GM23248 (cell line): ENCODE measurements around the gene DDX10. TPM values are rescaled to one million over a fixed set of nuclear protein-coding genes. Genes with fewer than 3 reads are reported as not detected.
"Not testable (repeated sequence)": the region's sequence is repeated elsewhere in the genome, so short reads cannot be mapped to it uniquely, and the experiment has no call there.

Experiments
- DNase-seq: peaks from one replicate; pipeline ENCODE4 v3.0.0-alpha.2; 2015
- H2AFZ ChIP-seq: fragments of 200-600 bp; sonication (generic); 2 replicates; pipeline ENCODE4 v1.6.1; 2016; ENCODE audit warnings: antibody characterized with exemption
- H3F3A ChIP-seq: fragments of 200-600 bp; sonication (generic); 2 replicates; pipeline ENCODE4 v1.6.1; 2016; ENCODE audit warnings: mild to moderate bottlenecking, antibody characterized with exemption, mixed run types; ENCODE audit not compliant: insufficient read depth
- H3K27ac ChIP-seq: fragments of 200-600 bp; sonication (generic); 2 replicates; pipeline ENCODE4 v1.5.1; 2016; ENCODE audit warnings: mild to moderate bottlenecking
- H3K27me3 ChIP-seq: fragments of 200-600 bp; sonication (generic); replicated peaks from 2 replicates; pipeline ENCODE4 v1.6.1; 2016; ENCODE audit warnings: mild to moderate bottlenecking; ENCODE audit not compliant: insufficient read depth
- H3K36me3 ChIP-seq: fragments of 200-600 bp; sonication (generic); 2 replicates; pipeline ENCODE4 v1.6.1; 2016; ENCODE audit warnings: low read depth, mild to moderate bottlenecking
- H3K4me1 ChIP-seq: fragments of 200-600 bp; sonication (generic); 2 replicates; pipeline ENCODE4 v1.6.1; 2016; ENCODE audit warnings: mild to moderate bottlenecking; ENCODE audit not compliant: insufficient read depth
- H3K4me2 ChIP-seq: fragments of 200-600 bp; sonication (generic); one replicate; pipeline ENCODE4 v1.6.1; 2016; ENCODE audit warnings: mild to moderate bottlenecking; ENCODE audit not compliant: unreplicated experiment
- H3K4me3 ChIP-seq: fragments of 200-600 bp; sonication (generic); 2 replicates; pipeline ENCODE4 v1.5.1; 2016; ENCODE audit warnings: mild to moderate bottlenecking
- H3K79me2 ChIP-seq: fragments of 200-600 bp; sonication (generic); 2 replicates; pipeline ENCODE4 v1.6.1; 2016; ENCODE audit warnings: mild to moderate bottlenecking; ENCODE audit not compliant: insufficient read depth
- H3K9ac ChIP-seq: fragments of 200-600 bp; sonication (generic); 2 replicates; pipeline ENCODE4 v1.6.1; 2016; ENCODE audit warnings: mild to moderate bottlenecking
- H3K9me2 ChIP-seq: fragments of 200-600 bp; sonication (generic); 2 replicates; pipeline ENCODE4 v1.6.1; 2016; ENCODE audit warnings: mixed run types, mild to moderate bottlenecking, moderate library complexity; ENCODE audit not compliant: insufficient read depth
- H3K9me3 ChIP-seq: fragments of 200-600 bp; sonication (generic); one replicate; pipeline ENCODE4 v1.6.1; 2017; ENCODE audit warnings: low read depth
- H4K20me1 ChIP-seq: fragments of 200-600 bp; sonication (generic); 2 replicates; pipeline ENCODE4 v1.6.0; 2016; ENCODE audit not compliant: insufficient read depth
- EZH2 ChIP-seq: fragments of 200-600 bp; sonication (generic); IDR thresholded peaks from 2 replicates; pipeline ENCODE4 v1.6.1; 2018; ENCODE audit warnings: antibody characterized with exemption, mild to moderate bottlenecking; ENCODE audit not compliant: insufficient read depth, poor library complexity, severe bottlenecking
- EZH2phosphoT487 ChIP-seq: fragments of 200-600 bp; sonication (generic); IDR thresholded peaks from 2 replicates; pipeline ENCODE4 v1.6.1; 2018; ENCODE audit warnings: antibody characterized with exemption, moderate library complexity, mild to moderate bottlenecking, low read depth; ENCODE audit not compliant: insufficient read depth
- WGBS, 2 experiments: methylation state at CpG; one replicate each; pipeline ENCODE4 v1.1.6; 2015 to 2017; ENCODE audit warnings: low lambda C conversion rate in 2 of 2, low coverage in 1 of 2; ENCODE audit errors: missing lambda C conversion rate in 2 of 2; 5-methylcytosine and 5-hydroxymethylcytosine counted together
- in situ Hi-C: fragments of 300-500 bp; cut with MboI; formaldehyde crosslinking; loops from 2 replicates; pipeline ENCODE4 v1.15.0; 2020
- polyA plus RNA-seq: library from polyadenylated mRNA; unstranded; fragments of >200 nt; fragmentation: Nextera tagmentation; extraction: Ambion mirVana; gene quantifications from 2 replicates; pipeline ENCODE4 v1.2.1, GENCODE V29; 2016
- total RNA-seq: library from RNA; depleted of rRNA; stranded (reverse); fragments of >200 nt; shearing (Covaris generic); gene quantifications from 2 replicates; pipeline ENCODE4 v1.2.3, GENCODE V29; 2014

Gene DDX10
- total and polyA plus RNA-seq, 2 experiments from 2014 or later, result 23.6 to 31.2 TPM

- Histone ChIP-seq H3K79me2 (no peaks in the 10 kb centered on the region), H3K27me3 (no peaks in the 10 kb centered on the region), H4K20me1 (no peaks in the 10 kb centered on the region), H2AFZ (peak overlapping the region; percentile 36; the same call in 1 of the 2 replicates), H3K4me1 (peaks cover 9% of the 10 kb centered on the region; the same call in 1 of the 2 replicates), H3K9ac (no peak overlapping the region), H3K36me3 (no peaks in the 10 kb centered on the region), H3K9me3 (no peaks in the 10 kb centered on the region), H3K4me2 (no peak overlapping the region), H3F3A (no peaks in the 10 kb centered on the region), H3K4me3 (no peak overlapping the region), H3K9me2 (no peaks in the 10 kb centered on the region), H3K27ac (no peak overlapping the region)
- in situ Hi-C loops, result loop anchor here (25.0 kb wide), 1 partner anchor 310 kb away; no protein-coding TSS in a partner anchor
- 51 to 59% methylated on average over 3 of the region's 3 CpGs for WGBS, 2 experiments
- no peak for DNase-seq
- no peak for TF ChIP-seq EZH2
- TF ChIP-seq EZH2phosphoT487, result no peak
These were observed 17.5 kb upstream of the DDX10 start for GRCh38 chr11:108647387-108647700.

- Histone ChIP-seq H3K9ac (no peak overlapping the region), H3K4me1 (peaks cover 9% of the 10 kb centered on the region; the same call in 1 of the 2 replicates), H3K27ac (peak overlapping the region; percentile 6; the same call in 1 of the 2 replicates), H3K36me3 (no peaks in the 10 kb centered on the region), H3K9me3 (peaks cover 1% of the 10 kb centered on the region), H3K27me3 (no peaks in the 10 kb centered on the region), H3K4me3 (no peak overlapping the region), H3F3A (no peaks in the 10 kb centered on the region), H3K4me2 (no peak overlapping the region), H3K79me2 (no peaks in the 10 kb centered on the region), H3K9me2 (no peaks in the 10 kb centered on the region), H2AFZ (peak overlapping the region; percentile 36), H4K20me1 (no peaks in the 10 kb centered on the region)
- 15 to 21% methylated on average over 9 of the region's 9 CpGs for WGBS, 2 experiments
- peak; percentile 86 for DNase-seq
- in situ Hi-C loops, result loop anchor here (25.0 kb wide), 1 partner anchor 311 kb away; no protein-coding TSS in a partner anchor
- no peak for TF ChIP-seq EZH2phosphoT487
- TF ChIP-seq EZH2, result no peak
These were observed 17.0 kb upstream of the DDX10 start for GRCh38 chr11:108647701-108648527.

GRCh38 chr11:108648528-108648885 lies 16.4 kb upstream of the DDX10 start:
- no peak overlapping the region for H3K9ac ChIP-seq
- H4K20me1 ChIP-seq, result no peaks in the 10 kb centered on the region
- H3K9me2 ChIP-seq, result no peaks in the 10 kb centered on the region
- H3K4me3 ChIP-seq, result no peak overlapping the region
- peaks cover 9% of the 10 kb centered on the region; the same call in 1 of the 2 replicates for H3K4me1 ChIP-seq
- no peak overlapping the region for H3K4me2 ChIP-seq
- H3K36me3 ChIP-seq, result no peaks in the 10 kb centered on the region
- in situ Hi-C loops, result loop anchor here (25.0 kb wide), 1 partner anchor 311 kb away; no protein-coding TSS in a partner anchor
- no peaks in the 10 kb centered on the region for H3K79me2 ChIP-seq
- peaks cover 3% of the 10 kb centered on the region for H3K9me3 ChIP-seq
- H3F3A ChIP-seq, result no peaks in the 10 kb centered on the region
- H3K27me3 ChIP-seq, result no peaks in the 10 kb centered on the region
- TF ChIP-seq EZH2 (no peak), EZH2phosphoT487 (no peak)
- 89 to 95% methylated on average over 2 of the region's 2 CpGs for WGBS, 2 experiments
- no peak overlapping the region for H3K27ac ChIP-seq
- no peak for DNase-seq
- peak overlapping the region; percentile 36 for H2AFZ ChIP-seq

- H3K9ac ChIP-seq, DNase-seq, H3K9me2 ChIP-seq, H4K20me1 ChIP-seq, H3K27me3 ChIP-seq, H2AFZ ChIP-seq, H3K4me3 ChIP-seq, H3K36me3 ChIP-seq, H3K79me2 ChIP-seq, in situ Hi-C loops, H3K4me2 ChIP-seq, H3K27ac ChIP-seq, H3K9me3 ChIP-seq, H3F3A ChIP-seq, H3K4me1 ChIP-seq: not testable (repeated sequence)
- WGBS, 2 experiments, result 59 to 70% methylated on average over 3 of the region's 3 CpGs
These were observed 10.8 kb upstream of the DDX10 start for GRCh38 chr11:108654100-108654499.
